ENCODE data around the gene DEFB110. TPM values are rescaled to one million over a fixed set of nuclear protein-coding genes. Genes with fewer than 3 reads are reported as not detected.

Gene DEFB110
- total RNA-seq, 3 donors from 2014 or later (not counting 1 experiment from before 2014, with no cell fraction given) = not detected

GRCh38 chr6:49982046-49982445, 39.7 kb downstream of the DEFB110 start:
- TF ChIP-seq, protein P1, sequence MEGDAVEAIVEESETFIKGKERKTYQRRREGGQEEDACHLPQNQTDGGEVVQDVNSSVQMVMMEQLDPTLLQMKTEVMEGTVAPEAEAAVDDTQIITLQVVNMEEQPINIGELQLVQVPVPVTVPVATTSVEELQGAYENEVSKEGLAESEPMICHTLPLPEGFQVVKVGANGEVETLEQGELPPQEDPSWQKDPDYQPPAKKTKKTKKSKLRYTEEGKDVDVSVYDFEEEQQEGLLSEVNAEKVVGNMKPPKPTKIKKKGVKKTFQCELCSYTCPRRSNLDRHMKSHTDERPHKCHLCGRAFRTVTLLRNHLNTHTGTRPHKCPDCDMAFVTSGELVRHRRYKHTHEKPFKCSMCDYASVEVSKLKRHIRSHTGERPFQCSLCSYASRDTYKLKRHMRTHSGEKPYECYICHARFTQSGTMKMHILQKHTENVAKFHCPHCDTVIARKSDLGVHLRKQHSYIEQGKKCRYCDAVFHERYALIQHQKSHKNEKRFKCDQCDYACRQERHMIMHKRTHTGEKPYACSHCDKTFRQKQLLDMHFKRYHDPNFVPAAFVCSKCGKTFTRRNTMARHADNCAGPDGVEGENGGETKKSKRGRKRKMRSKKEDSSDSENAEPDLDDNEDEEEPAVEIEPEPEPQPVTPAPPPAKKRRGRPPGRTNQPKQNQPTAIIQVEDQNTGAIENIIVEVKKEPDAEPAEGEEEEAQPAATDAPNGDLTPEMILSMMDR (IDR thresholded peaks at IDR 0.05) = no peak
- no peak overlapping the region for H3K4me3 ChIP-seq (ENCODE audit: low read length)
- H3K4me1 ChIP-seq (ENCODE audit: control insufficient read depth, insufficient read depth, low read length) = no peaks in the 10 kb centered on the region
- no peaks in the 10 kb centered on the region for H3K36me3 Mint-ChIP-seq
- H3K27ac Mint-ChIP-seq = no peak overlapping the region
- no peaks in the 10 kb centered on the region for H3K27me3 Mint-ChIP-seq (ENCODE audit: low read depth in 2 of 2)
- H3K27ac ChIP-seq (ENCODE audit: low read length) = no peak overlapping the region
- H3K4me1 Mint-ChIP-seq = peaks cover 0 to 3% of the 10 kb centered on the region in 2 donors
- H3K27me3 ChIP-seq (ENCODE audit: control insufficient read depth, insufficient read depth, low read length) = no peaks in the 10 kb centered on the region
- DNase-seq (no peak), ATAC-seq (no peak)
- intact Hi-C loops (cut with micrococcal nuclease) = no loop called here
- H3K9me3 Mint-ChIP-seq = peaks cover 8 to 9% of the 10 kb centered on the region in 2 donors
- H3K36me3 ChIP-seq (ENCODE audit: control insufficient read depth, insufficient read depth, low read length) = no peaks in the 10 kb centered on the region
- H3K9me3 ChIP-seq (ENCODE audit: control insufficient read depth, insufficient read depth, low read length) = peaks cover 4% of the 10 kb centered on the region
- no peak overlapping the region for H3K4me3 Mint-ChIP-seq
- WGBS (ENCODE audit: insufficient coverage) = 91% methylated on average over 2 of the region's 2 CpGs

GRCh38 chr6:49980898-49981297, 40.9 kb downstream of the DEFB110 start:
- no peaks in the 10 kb centered on the region for H3K36me3 ChIP-seq (ENCODE audit: control insufficient read depth, insufficient read depth, low read length)
- no peak for ATAC-seq
- H3K4me3 ChIP-seq (ENCODE audit: low read length) = no peak overlapping the region
- H3K9me3 ChIP-seq (ENCODE audit: control insufficient read depth, insufficient read depth, low read length) = peaks cover 4% of the 10 kb centered on the region
- intact Hi-C loops (cut with micrococcal nuclease) = no loop called here
- Mint-ChIP-seq H3K4me1 (peaks cover 0 to 3% of the 10 kb centered on the region in 2 donors), H3K9me3 (peaks cover 9% of the 10 kb centered on the region in 2 donors), H3K36me3 (no peaks in the 10 kb centered on the region), H3K4me3 (no peak overlapping the region), H3K27ac (no peak overlapping the region), H3K27me3 (ENCODE audit: low read depth in 2 of 2) (no peaks in the 10 kb centered on the region)
- DNase-seq = no peak
- no peak overlapping the region for H3K27ac ChIP-seq (ENCODE audit: low read length)
- H3K27me3 ChIP-seq (ENCODE audit: control insufficient read depth, insufficient read depth, low read length) = no peaks in the 10 kb centered on the region
- TF ChIP-seq, protein P1 (IDR thresholded peaks at IDR 0.05) = no peak
- WGBS (ENCODE audit: insufficient coverage) = 100% methylated on average over 1 of the region's 1 CpG
- H3K4me1 ChIP-seq (ENCODE audit: control insufficient read depth, insufficient read depth, low read length) = no peaks in the 10 kb centered on the region

- no peak overlapping the region for H3K4me3 ChIP-seq (ENCODE audit: low read length)
- Mint-ChIP-seq H3K9me3 (peaks cover 9 to 10% of the 10 kb centered on the region in 2 donors), H3K27ac (no peak overlapping the region), H3K36me3 (no peaks in the 10 kb centered on the region), H3K27me3 (ENCODE audit: low read depth in 2 of 2) (no peaks in the 10 kb centered on the region), H3K4me3 (no peak overlapping the region), H3K4me1 (peaks cover 0 to 3% of the 10 kb centered on the region in 2 donors)
- intact Hi-C loops (cut with micrococcal nuclease) = no loop called here
- no peak overlapping the region for H3K27ac ChIP-seq (ENCODE audit: low read length)
- no peaks in the 10 kb centered on the region for H3K4me1 ChIP-seq (ENCODE audit: control insufficient read depth, insufficient read depth, low read length)
- WGBS (ENCODE audit: insufficient coverage) = 37% methylated on average over 4 of the region's 4 CpGs
- peaks cover 4% of the 10 kb centered on the region for H3K9me3 ChIP-seq (ENCODE audit: control insufficient read depth, insufficient read depth, low read length)
- DNase-seq = no peak
- H3K36me3 ChIP-seq (ENCODE audit: control insufficient read depth, insufficient read depth, low read length) = no peaks in the 10 kb centered on the region
- TF ChIP-seq, protein P1 (IDR thresholded peaks at IDR 0.05) = no peak
- no peaks in the 10 kb centered on the region for H3K27me3 ChIP-seq (ENCODE audit: control insufficient read depth, insufficient read depth, low read length)
- ATAC-seq = no peak
These were observed 42.2 kb downstream of the DEFB110 start for GRCh38 chr6:49979584-49979983.
